Hepatocyte (in vitro differentiated cells): Measurements from ENCODE around the gene ARF4. TPM values are rescaled to one million over a fixed set of nuclear protein-coding genes. Genes with fewer than 3 reads are reported as not detected.

Source experiments
- DNase-seq: peaks from one replicate; pipeline ENCODE4 v3.0.0-alpha.2; 2016; ENCODE audit warnings: low spot score
- H2AFZ ChIP-seq: fragments of 200-600 bp; sonication (generic); 2 replicates; pipeline ENCODE4 v1.6.0; 2016; ENCODE audit warnings: antibody characterized with exemption, mild to moderate bottlenecking
- H3K27ac ChIP-seq: fragments of 200-600 bp; sonication (generic); 2 replicates; pipeline ENCODE4 v1.5.1; 2016; ENCODE audit warnings: mild to moderate bottlenecking
- H3K27me3 ChIP-seq: fragments of 200-600 bp; sonication (generic); 2 replicates; pipeline ENCODE4 v1.6.1; 2016
- H3K36me3 ChIP-seq: fragments of 200-600 bp; sonication (generic); replicated peaks from 2 replicates; pipeline ENCODE4 v1.5.1; 2016; ENCODE audit warnings: low read depth; ENCODE audit not compliant: insufficient read depth
- H3K4me1 ChIP-seq: fragments of 200-600 bp; sonication (generic); 2 replicates; pipeline ENCODE4 v1.5.1; 2016; ENCODE audit warnings: mild to moderate bottlenecking, moderate library complexity; ENCODE audit not compliant: insufficient read depth
- H3K4me2 ChIP-seq: fragments of 200-600 bp; sonication (generic); 2 replicates; pipeline ENCODE4 v1.6.0; 2016
- H3K4me3 ChIP-seq: fragments of 200-600 bp; sonication (generic); 2 replicates; pipeline ENCODE4 v1.5.1; 2016; ENCODE audit warnings: mild to moderate bottlenecking
- H3K79me2 ChIP-seq: fragments of 200-600 bp; sonication (generic); 2 replicates; pipeline ENCODE4 v1.6.0; 2017; ENCODE audit warnings: mild to moderate bottlenecking
- H3K9me2 ChIP-seq: fragments of 200-600 bp; sonication (generic); replicated peaks from 2 replicates; pipeline ENCODE4 v1.6.0; 2017; ENCODE audit warnings: mild to moderate bottlenecking; ENCODE audit not compliant: insufficient read depth
- H3K9me3 ChIP-seq: fragments of 200-600 bp; sonication (generic); 2 replicates; pipeline ENCODE4 v1.5.1; 2016; ENCODE audit warnings: low read depth, mild to moderate bottlenecking
- H4K20me1 ChIP-seq: fragments of 200-600 bp; sonication (generic); 2 replicates; pipeline ENCODE4 v1.6.0; 2016; ENCODE audit warnings: mild to moderate bottlenecking; ENCODE audit not compliant: insufficient read depth, poor library complexity, severe bottlenecking
- EZH2 ChIP-seq: fragments of 200-600 bp; sonication (generic); IDR thresholded peaks from 2 replicates; pipeline ENCODE4 v1.6.1; 2016; ENCODE audit warnings: antibody characterized with exemption, mild to moderate bottlenecking, borderline replicate concordance
- EZH2phosphoT487 ChIP-seq: fragments of 200-600 bp; sonication (generic); IDR thresholded peaks from one replicate; pipeline ENCODE4 v1.6.1; 2018; ENCODE audit warnings: antibody characterized with exemption, mild to moderate bottlenecking, low read depth, moderate library complexity; ENCODE audit not compliant: unreplicated experiment, severe bottlenecking
- WGBS: methylation state at CpG from one replicate; pipeline ENCODE4 v1.1.6; 2016; ENCODE audit warnings: low lambda C conversion rate; ENCODE audit errors: missing lambda C conversion rate; 5-methylcytosine and 5-hydroxymethylcytosine counted together
- polyA plus RNA-seq: library from polyadenylated mRNA; unstranded; fragments of >200 nt; fragmentation: Nextera tagmentation; extraction: Ambion mirVana; gene quantifications from 2 replicates; pipeline ENCODE4 v1.2.1, GENCODE V29; 2016
- total RNA-seq: library from RNA; depleted of rRNA; stranded (reverse); fragments of >200 nt; gene quantifications from 2 replicates; pipeline ENCODE4 v1.2.3, GENCODE V29; 2014
- TF ChIP-seq, protein P1 (sequence below): fragments of 200-600 bp; sonication (generic); IDR thresholded peaks from 2 replicates; pipeline ENCODE4 v1.5.1; 2016; ENCODE audit warnings: antibody characterized with exemption, mild to moderate bottlenecking; ENCODE audit not compliant: poor library complexity

ARF4 gene
- total and polyA plus RNA-seq, 2 experiments from 2014 or later: 363 to 449 TPM

DNA sequence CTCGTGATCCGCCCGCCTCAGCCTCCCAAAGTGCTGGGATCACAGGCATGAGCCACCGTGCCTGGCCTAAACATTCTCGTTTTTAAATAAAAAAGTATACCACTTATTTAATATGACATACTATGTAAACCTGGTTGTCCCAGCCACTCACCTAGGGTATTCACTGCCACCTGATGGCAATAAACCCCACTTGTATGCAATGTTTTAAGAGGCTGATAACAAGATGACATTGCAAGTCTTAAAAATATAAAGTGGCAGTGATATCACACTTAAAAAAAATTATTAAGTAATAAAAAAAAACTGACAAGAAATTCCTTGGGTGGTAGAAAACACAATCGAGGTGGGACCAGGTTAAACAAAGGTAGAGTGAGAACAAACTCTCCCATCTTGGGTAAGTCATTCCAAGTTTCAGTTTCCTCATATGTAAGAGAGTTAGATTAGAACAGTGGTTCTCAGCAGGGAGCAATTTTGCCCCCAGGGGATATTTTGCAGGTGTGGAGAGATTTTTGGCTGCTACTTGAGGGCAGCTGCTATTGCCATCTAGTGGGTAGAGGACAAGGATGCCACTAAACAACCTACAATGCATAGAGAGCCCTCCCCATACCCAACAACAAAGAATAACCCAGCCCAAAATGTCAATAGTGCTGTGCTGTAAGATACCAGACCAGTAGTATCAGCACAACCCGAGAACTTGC is 14.5 kb downstream of the ARF4 start:
- TF ChIP-seq, protein P1, sequence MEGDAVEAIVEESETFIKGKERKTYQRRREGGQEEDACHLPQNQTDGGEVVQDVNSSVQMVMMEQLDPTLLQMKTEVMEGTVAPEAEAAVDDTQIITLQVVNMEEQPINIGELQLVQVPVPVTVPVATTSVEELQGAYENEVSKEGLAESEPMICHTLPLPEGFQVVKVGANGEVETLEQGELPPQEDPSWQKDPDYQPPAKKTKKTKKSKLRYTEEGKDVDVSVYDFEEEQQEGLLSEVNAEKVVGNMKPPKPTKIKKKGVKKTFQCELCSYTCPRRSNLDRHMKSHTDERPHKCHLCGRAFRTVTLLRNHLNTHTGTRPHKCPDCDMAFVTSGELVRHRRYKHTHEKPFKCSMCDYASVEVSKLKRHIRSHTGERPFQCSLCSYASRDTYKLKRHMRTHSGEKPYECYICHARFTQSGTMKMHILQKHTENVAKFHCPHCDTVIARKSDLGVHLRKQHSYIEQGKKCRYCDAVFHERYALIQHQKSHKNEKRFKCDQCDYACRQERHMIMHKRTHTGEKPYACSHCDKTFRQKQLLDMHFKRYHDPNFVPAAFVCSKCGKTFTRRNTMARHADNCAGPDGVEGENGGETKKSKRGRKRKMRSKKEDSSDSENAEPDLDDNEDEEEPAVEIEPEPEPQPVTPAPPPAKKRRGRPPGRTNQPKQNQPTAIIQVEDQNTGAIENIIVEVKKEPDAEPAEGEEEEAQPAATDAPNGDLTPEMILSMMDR: peak; percentile 7
- TF ChIP-seq EZH2phosphoT487: no peak
- H3K4me3 ChIP-seq: no peak overlapping the region
- H3K36me3 ChIP-seq: no peaks in the 10 kb centered on the region
- no peak overlapping the region for H2AFZ ChIP-seq
- H3K9me2 ChIP-seq: no peaks in the 10 kb centered on the region
- peaks cover 39% of the 10 kb centered on the region for H3K4me1 ChIP-seq
- H3K9me3 ChIP-seq: no peaks in the 10 kb centered on the region
- H3K27me3 ChIP-seq: no peaks in the 10 kb centered on the region
- H4K20me1 ChIP-seq: peaks cover 89% of the 10 kb centered on the region
- peaks cover 100% of the 10 kb centered on the region for H3K79me2 ChIP-seq
- H3K27ac ChIP-seq: peak overlapping the region; percentile 56
- WGBS: 82% methylated on average over 7 of the region's 7 CpGs
- peak overlapping the region; percentile 2 for H3K4me2 ChIP-seq
- peak; percentile 16 for DNase-seq

- H3K4me2 ChIP-seq: no peak overlapping the region
- TF ChIP-seq, protein P1: no peak
- TF ChIP-seq EZH2: no peak
- no peak for TF ChIP-seq EZH2phosphoT487
- DNase-seq: peak; percentile 48
- peak overlapping the region; percentile 68 for H3K27ac ChIP-seq
- no peaks in the 10 kb centered on the region for H3K36me3 ChIP-seq
- H3K4me1 ChIP-seq: peaks cover 14% of the 10 kb centered on the region
- H3K79me2 ChIP-seq: peaks cover 85% of the 10 kb centered on the region
- H2AFZ ChIP-seq: no peak overlapping the region
- 71% methylated on average over 9 of the region's 9 CpGs for WGBS
- H4K20me1 ChIP-seq: peaks cover 70% of the 10 kb centered on the region
- no peak overlapping the region for H3K4me3 ChIP-seq
- H3K9me2 ChIP-seq: no peaks in the 10 kb centered on the region
- H3K27me3 ChIP-seq: no peaks in the 10 kb centered on the region
- H3K9me3 ChIP-seq: no peaks in the 10 kb centered on the region
These were observed 19.3 kb downstream of the ARF4 start for GRCh38 chr3:57577801-57578200.

GRCh38 chr3:57575966-57576626 is 21.0 kb downstream of the ARF4 start:
- Histone ChIP-seq H4K20me1 (peaks cover 53% of the 10 kb centered on the region), H3K36me3 (no peaks in the 10 kb centered on the region), H3K27me3 (no peaks in the 10 kb centered on the region), H3K9me2 (no peaks in the 10 kb centered on the region), H3K9me3 (no peaks in the 10 kb centered on the region), H3K4me1 (peaks cover 10% of the 10 kb centered on the region), H3K79me2 (peaks cover 79% of the 10 kb centered on the region), H3K4me3 (no peak overlapping the region), H2AFZ (no peak overlapping the region), H3K4me2 (no peak overlapping the region), H3K27ac (no peak overlapping the region)
- WGBS: 81% methylated on average over 3 of the region's 3 CpGs
- no peak for DNase-seq
- TF ChIP-seq EZH2phosphoT487 (no peak), EZH2 (no peak)
- TF ChIP-seq, protein P1: no peak
